ENCODE data around the gene DCTD. TPM values are rescaled to one million over a fixed set of nuclear protein-coding genes. Genes with fewer than 3 reads are reported as not detected.

DCTD gene
- total RNA-seq, 1 donor from 2014 or later = 93.4 TPM

- Histone ChIP-seq H3F3A (ENCODE audit: low read depth) (no peaks in the 10 kb centered on the region), H3K4me1 (peaks cover 5% of the 10 kb centered on the region), H3K4me2 (no peak overlapping the region), H3K9me3 (ENCODE audit: low read depth) (no peaks in the 10 kb centered on the region), H2AFZ (replicated peaks) (no peak overlapping the region), H3K4me3 (no peak overlapping the region), H3K27ac (no peak overlapping the region), H3K36me3 (peaks cover 15% of the 10 kb centered on the region), H3K9ac (no peak overlapping the region), H4K20me1 (ENCODE audit: low read depth) (no peaks in the 10 kb centered on the region), H3K27me3 (no peaks in the 10 kb centered on the region), H3K79me2 (ENCODE audit: low read depth) (no peaks in the 10 kb centered on the region)
- no peak overlapping the region for H3K27ac Mint-ChIP-seq
- H3K4me1 Mint-ChIP-seq = peaks cover 7% of the 10 kb centered on the region
- H3K9me3 Mint-ChIP-seq = peaks cover 12% of the 10 kb centered on the region
- no peak for DNase-seq (ENCODE audit: low spot score)
- peaks cover 63% of the 10 kb centered on the region for H3K36me3 Mint-ChIP-seq
- H3K27me3 Mint-ChIP-seq (ENCODE audit: insufficient read depth, low read depth) = no peaks in the 10 kb centered on the region
- TF ChIP-seq, protein P1, sequence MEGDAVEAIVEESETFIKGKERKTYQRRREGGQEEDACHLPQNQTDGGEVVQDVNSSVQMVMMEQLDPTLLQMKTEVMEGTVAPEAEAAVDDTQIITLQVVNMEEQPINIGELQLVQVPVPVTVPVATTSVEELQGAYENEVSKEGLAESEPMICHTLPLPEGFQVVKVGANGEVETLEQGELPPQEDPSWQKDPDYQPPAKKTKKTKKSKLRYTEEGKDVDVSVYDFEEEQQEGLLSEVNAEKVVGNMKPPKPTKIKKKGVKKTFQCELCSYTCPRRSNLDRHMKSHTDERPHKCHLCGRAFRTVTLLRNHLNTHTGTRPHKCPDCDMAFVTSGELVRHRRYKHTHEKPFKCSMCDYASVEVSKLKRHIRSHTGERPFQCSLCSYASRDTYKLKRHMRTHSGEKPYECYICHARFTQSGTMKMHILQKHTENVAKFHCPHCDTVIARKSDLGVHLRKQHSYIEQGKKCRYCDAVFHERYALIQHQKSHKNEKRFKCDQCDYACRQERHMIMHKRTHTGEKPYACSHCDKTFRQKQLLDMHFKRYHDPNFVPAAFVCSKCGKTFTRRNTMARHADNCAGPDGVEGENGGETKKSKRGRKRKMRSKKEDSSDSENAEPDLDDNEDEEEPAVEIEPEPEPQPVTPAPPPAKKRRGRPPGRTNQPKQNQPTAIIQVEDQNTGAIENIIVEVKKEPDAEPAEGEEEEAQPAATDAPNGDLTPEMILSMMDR (IDR thresholded peaks at IDR 0.05) = no peak
- TF ChIP-seq EZH2 (IDR thresholded peaks at IDR 0.05) (no peak), EZH2phosphoT487 (IDR thresholded peaks at IDR 0.05) (no peak)
- H3K4me3 Mint-ChIP-seq = no peak overlapping the region
These were observed 31.0 kb downstream of the DCTD start for GRCh38 chr4:182886205-182886604.

GRCh38 chr4:182885738-182886077 lies 31.5 kb downstream of the DCTD start:
- H3F3A ChIP-seq (ENCODE audit: low read depth) = peaks cover 3% of the 10 kb centered on the region
- H3K4me2 ChIP-seq = no peak overlapping the region
- DNase-seq (ENCODE audit: low spot score) = no peak
- no peak for TF ChIP-seq EZH2 (IDR thresholded peaks at IDR 0.05)
- TF ChIP-seq, protein P1 (IDR thresholded peaks at IDR 0.05) = no peak
- no peak for TF ChIP-seq EZH2phosphoT487 (IDR thresholded peaks at IDR 0.05)
- H3K9me3 Mint-ChIP-seq = peaks cover 12% of the 10 kb centered on the region
- no peaks in the 10 kb centered on the region for H3K27me3 Mint-ChIP-seq (ENCODE audit: insufficient read depth, low read depth)
- H3K36me3 Mint-ChIP-seq = peaks cover 60% of the 10 kb centered on the region
- H3K27me3 ChIP-seq = no peaks in the 10 kb centered on the region
- no peak overlapping the region for H3K27ac ChIP-seq
- H3K36me3 ChIP-seq = peaks cover 15% of the 10 kb centered on the region
- H3K9me3 ChIP-seq (ENCODE audit: low read depth) = no peaks in the 10 kb centered on the region
- H2AFZ ChIP-seq (replicated peaks) = no peak overlapping the region
- H4K20me1 ChIP-seq (ENCODE audit: low read depth) = no peaks in the 10 kb centered on the region
- no peak overlapping the region for H3K27ac Mint-ChIP-seq
- H3K4me3 Mint-ChIP-seq = no peak overlapping the region
- H3K79me2 ChIP-seq (ENCODE audit: low read depth) = no peaks in the 10 kb centered on the region
- H3K9ac ChIP-seq = no peak overlapping the region
- peaks cover 12% of the 10 kb centered on the region for H3K4me1 Mint-ChIP-seq
- H3K4me1 ChIP-seq = peaks cover 5% of the 10 kb centered on the region
- no peak overlapping the region for H3K4me3 ChIP-seq

DNA sequence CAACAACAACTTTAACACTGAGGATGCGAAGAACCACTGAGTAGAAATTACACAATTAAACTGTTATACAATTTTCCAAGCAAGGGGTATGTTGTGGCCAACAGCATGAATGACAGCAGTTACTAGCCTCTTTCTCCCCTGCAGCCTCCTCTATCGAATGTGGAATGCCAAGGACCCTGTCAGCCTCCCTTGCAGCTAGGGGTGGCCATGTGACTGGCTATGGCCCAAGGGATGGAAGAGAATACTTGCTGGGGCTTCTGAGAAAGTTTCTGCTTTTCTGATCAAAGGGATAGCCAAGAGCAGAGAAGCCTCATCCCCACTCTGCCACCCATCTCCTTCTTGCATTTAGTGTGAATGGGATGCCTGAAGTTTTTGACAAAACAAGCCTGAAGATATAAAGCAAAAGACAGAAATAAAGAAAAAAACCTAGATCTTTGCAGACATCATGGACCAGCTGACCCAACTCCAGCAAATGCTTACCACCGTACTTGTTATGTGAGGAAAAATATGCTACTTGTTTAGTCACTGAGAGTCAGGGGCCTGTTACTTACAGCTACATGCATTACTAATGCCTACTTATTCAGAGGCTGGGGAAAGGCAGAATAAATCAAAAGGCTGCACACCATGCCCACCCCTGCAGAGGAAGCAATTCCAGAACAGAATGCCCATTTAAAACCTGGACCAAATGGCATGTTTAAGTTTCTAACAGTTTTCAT lies 32.0 kb downstream of the DCTD start:
- H3K4me3 Mint-ChIP-seq = no peak overlapping the region
- no peak overlapping the region for H3K27ac Mint-ChIP-seq
- H3K4me3 ChIP-seq = no peak overlapping the region

More for the DNA sequence above, 32.0 kb downstream of the DCTD start:
- no peak overlapping the region for H2AFZ ChIP-seq (replicated peaks)
- Mint-ChIP-seq H3K27me3 (ENCODE audit: insufficient read depth, low read depth) (peaks cover 2% of the 10 kb centered on the region), H3K36me3 (peaks cover 56% of the 10 kb centered on the region), H3K4me1 (peaks cover 17% of the 10 kb centered on the region), H3K9me3 (peaks cover 12% of the 10 kb centered on the region)
- H3K9ac ChIP-seq = no peak overlapping the region
- TF ChIP-seq EZH2phosphoT487 (IDR thresholded peaks at IDR 0.05) (no peak), EZH2 (IDR thresholded peaks at IDR 0.05) (no peak)
- TF ChIP-seq, protein P1 (IDR thresholded peaks at IDR 0.05) = no peak
- DNase-seq (ENCODE audit: low spot score) = no peak
- H3K27ac ChIP-seq = no peak overlapping the region
- H3K79me2 ChIP-seq (ENCODE audit: low read depth) = no peaks in the 10 kb centered on the region
- peaks cover 5% of the 10 kb centered on the region for H3K4me1 ChIP-seq
- no peaks in the 10 kb centered on the region for H3K27me3 ChIP-seq
- no peaks in the 10 kb centered on the region for H4K20me1 ChIP-seq (ENCODE audit: low read depth)
- no peaks in the 10 kb centered on the region for H3K9me3 ChIP-seq (ENCODE audit: low read depth)
- H3K36me3 ChIP-seq = peaks cover 15% of the 10 kb centered on the region
- H3K4me2 ChIP-seq = no peak overlapping the region
- H3F3A ChIP-seq (ENCODE audit: low read depth) = peaks cover 7% of the 10 kb centered on the region
